OCI-LY1 (cell line): ENCODE results near the gene CDKAL1.

Source experiments
- H2AFZ ChIP-seq: fragments of 200-600 bp; sonication (generic), shearing (Covaris generic); 2 replicates; pipeline ENCODE4 v1.6.0; 2014; ENCODE audit warnings: antibody characterized with exemption, mild to moderate bottlenecking, low read length
- H3F3A ChIP-seq: fragments of 200-600 bp; sonication (generic), shearing (Covaris generic); 2 replicates; pipeline ENCODE4 v1.6.0; 2014; ENCODE audit warnings: mild to moderate bottlenecking, antibody characterized with exemption, low read length, moderate library complexity; ENCODE audit not compliant: insufficient read depth
- H3K27ac ChIP-seq: fragments of 200-600 bp; sonication (generic); 2 replicates; pipeline ENCODE4 v1.5.1; 2014; ENCODE audit warnings: low read length, mixed run types, mild to moderate bottlenecking, low read depth; ENCODE audit not compliant: poor library complexity, severe bottlenecking
- H3K27me3 ChIP-seq: fragments of 200-600 bp; sonication (generic); 2 replicates; pipeline ENCODE4 v1.6.0; 2014; ENCODE audit warnings: antibody characterized with exemption, mild to moderate bottlenecking, low read length, moderate library complexity; ENCODE audit not compliant: insufficient read depth
- H3K36me3 ChIP-seq: fragments of 200-600 bp; sonication (generic); 2 replicates; pipeline ENCODE4 v1.6.1; 2014; ENCODE audit warnings: mild to moderate bottlenecking, antibody characterized with exemption, low read length, moderate library complexity, mixed read lengths; ENCODE audit not compliant: insufficient read depth
- H3K4me1 ChIP-seq: fragments of 200-600 bp; sonication (generic); 2 replicates; pipeline ENCODE4 v1.5.1; 2014; ENCODE audit warnings: mild to moderate bottlenecking, low read length, moderate library complexity; ENCODE audit not compliant: insufficient read depth, severe bottlenecking
- H3K4me2 ChIP-seq: fragments of 200-600 bp; sonication (generic), shearing (Covaris generic); 2 replicates; pipeline ENCODE4 v1.6.1; 2014; ENCODE audit warnings: low read length
- H3K4me3 ChIP-seq: fragments of 200-600 bp; sonication (generic); 2 replicates; pipeline ENCODE4 v1.5.1; 2014; ENCODE audit warnings: low read length, low read depth, mild to moderate bottlenecking, mixed read lengths; ENCODE audit not compliant: poor library complexity, severe bottlenecking
- H3K79me2 ChIP-seq: fragments of 200-600 bp; shearing (Covaris generic); 2 replicates; pipeline ENCODE4 v1.6.1; 2016; ENCODE audit warnings: mixed run types, low read length, mixed read lengths; ENCODE audit not compliant: insufficient read depth
- H3K9ac ChIP-seq: fragments of 200-600 bp; sonication (generic), shearing (Covaris generic); 2 replicates; pipeline ENCODE4 v1.6.1; 2014; ENCODE audit warnings: mild to moderate bottlenecking, low read length, mixed read lengths
- H3K9me2 ChIP-seq: fragments of 200-600 bp; sonication (generic), shearing (Covaris generic); 2 replicates; pipeline ENCODE4 v1.6.1; 2014; ENCODE audit warnings: low read depth, mild to moderate bottlenecking, low read length, mixed read lengths
- H3K9me3 ChIP-seq: fragments of 200-600 bp; shearing (Covaris generic); 2 replicates; pipeline ENCODE4 v1.6.1; 2014; ENCODE audit warnings: low read length, mixed read lengths
- H4K20me1 ChIP-seq: fragments of 200-600 bp; sonication (generic), shearing (Covaris generic); 2 replicates; pipeline ENCODE4 v1.6.0; 2016; ENCODE audit warnings: mild to moderate bottlenecking, low read length; ENCODE audit not compliant: insufficient read depth
- EZH2 ChIP-seq: fragments of 200-600 bp; sonication (generic), shearing (Covaris generic); IDR thresholded peaks from 2 replicates; pipeline ENCODE4 v1.8.0; 2017; ENCODE audit warnings: borderline replicate concordance, mixed run types, mild to moderate bottlenecking, antibody characterized with exemption, low read length, moderate library complexity, mixed read lengths
- TF ChIP-seq, protein P1 (sequence below): fragments of 200-600 bp; sonication (generic), shearing (Covaris generic); IDR thresholded peaks from 2 replicates; pipeline ENCODE4 v1.5.1; 2017; ENCODE audit warnings: mild to moderate bottlenecking, antibody characterized with exemption, low read length, moderate library complexity, mixed read lengths

The CDKAL1 gene

DNA sequence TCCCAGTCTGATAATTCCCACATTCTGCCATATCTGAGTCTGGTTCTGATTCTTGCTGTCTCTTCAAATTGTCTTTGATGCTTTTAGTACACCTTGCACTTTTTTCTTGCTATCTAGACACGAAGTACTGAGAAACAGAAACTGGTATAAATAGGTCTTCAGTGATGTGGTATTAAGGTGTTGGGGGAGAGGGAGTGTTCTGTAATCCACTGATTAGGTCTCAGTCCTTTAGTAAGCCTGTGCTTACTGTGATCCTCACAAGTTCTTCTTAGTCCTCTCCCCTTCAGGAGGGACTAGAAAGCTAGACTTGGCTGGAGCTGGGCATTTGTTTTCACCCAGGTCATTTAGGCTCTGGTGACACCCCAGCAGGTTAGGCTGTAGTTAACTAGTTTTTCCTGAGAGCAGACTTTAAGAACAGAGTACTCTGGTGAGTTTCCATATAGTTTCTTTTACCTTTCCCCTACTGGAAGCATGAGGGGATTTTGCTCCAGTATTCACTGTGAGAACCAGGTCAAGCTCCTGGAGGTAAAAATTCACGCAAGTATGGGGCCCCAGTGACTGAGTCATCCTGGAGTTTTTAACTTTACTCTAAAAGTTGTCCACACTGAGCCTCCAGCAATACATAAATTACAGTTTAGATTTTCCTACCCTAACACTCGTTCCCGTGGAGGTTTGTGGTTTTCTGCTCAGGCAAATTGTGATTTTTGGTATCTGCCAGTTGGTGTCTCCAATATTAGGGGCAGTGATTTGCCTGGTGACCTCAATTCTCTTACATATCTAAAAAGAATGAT lies 154.6 kb downstream of the CDKAL1 start:
- no peaks in the 10 kb centered on the region for H3K36me3 ChIP-seq
- peaks cover 20% of the 10 kb centered on the region for H3K4me1 ChIP-seq
- no peaks in the 10 kb centered on the region for H3K79me2 ChIP-seq
- no peak overlapping the region for H3K4me2 ChIP-seq
- H3K4me3 ChIP-seq, result no peak overlapping the region
- H4K20me1 ChIP-seq, result no peaks in the 10 kb centered on the region
- no peak overlapping the region for H2AFZ ChIP-seq
- H3K27me3 ChIP-seq, result no peaks in the 10 kb centered on the region
- no peaks in the 10 kb centered on the region for H3K9me2 ChIP-seq
- H3K9me3 ChIP-seq, result no peaks in the 10 kb centered on the region
- H3F3A ChIP-seq, result no peaks in the 10 kb centered on the region
- H3K9ac ChIP-seq, result no peak overlapping the region
- H3K27ac ChIP-seq, result no peak overlapping the region
- TF ChIP-seq, protein P1, sequence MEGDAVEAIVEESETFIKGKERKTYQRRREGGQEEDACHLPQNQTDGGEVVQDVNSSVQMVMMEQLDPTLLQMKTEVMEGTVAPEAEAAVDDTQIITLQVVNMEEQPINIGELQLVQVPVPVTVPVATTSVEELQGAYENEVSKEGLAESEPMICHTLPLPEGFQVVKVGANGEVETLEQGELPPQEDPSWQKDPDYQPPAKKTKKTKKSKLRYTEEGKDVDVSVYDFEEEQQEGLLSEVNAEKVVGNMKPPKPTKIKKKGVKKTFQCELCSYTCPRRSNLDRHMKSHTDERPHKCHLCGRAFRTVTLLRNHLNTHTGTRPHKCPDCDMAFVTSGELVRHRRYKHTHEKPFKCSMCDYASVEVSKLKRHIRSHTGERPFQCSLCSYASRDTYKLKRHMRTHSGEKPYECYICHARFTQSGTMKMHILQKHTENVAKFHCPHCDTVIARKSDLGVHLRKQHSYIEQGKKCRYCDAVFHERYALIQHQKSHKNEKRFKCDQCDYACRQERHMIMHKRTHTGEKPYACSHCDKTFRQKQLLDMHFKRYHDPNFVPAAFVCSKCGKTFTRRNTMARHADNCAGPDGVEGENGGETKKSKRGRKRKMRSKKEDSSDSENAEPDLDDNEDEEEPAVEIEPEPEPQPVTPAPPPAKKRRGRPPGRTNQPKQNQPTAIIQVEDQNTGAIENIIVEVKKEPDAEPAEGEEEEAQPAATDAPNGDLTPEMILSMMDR, result no peak
- TF ChIP-seq EZH2, result no peak

DNA sequence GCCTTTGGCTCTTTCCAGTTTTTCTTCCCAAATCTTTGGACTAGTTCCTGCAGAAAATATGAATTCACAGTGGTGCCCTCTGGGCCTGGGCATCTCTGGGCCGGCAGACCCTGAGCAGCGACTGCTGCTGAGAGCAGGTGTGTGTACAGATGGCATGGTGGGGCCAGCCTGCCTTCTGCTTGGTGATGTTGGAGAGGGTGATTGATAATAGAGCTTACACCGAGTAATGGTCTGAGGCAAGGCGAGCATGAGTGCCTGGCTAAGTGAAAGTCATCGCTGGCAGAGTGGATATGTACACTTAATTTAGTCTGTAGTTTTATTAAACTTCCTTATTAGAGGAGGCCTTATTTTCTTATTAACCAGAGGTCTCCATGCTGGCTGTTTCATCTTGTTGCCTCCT lies 156.9 kb downstream of the CDKAL1 start:
- Histone ChIP-seq H3K4me1 (peaks cover 20% of the 10 kb centered on the region), H3K9me3 (no peaks in the 10 kb centered on the region), H3K4me2 (no peak overlapping the region), H3K4me3 (no peak overlapping the region), H3K27ac (no peak overlapping the region), H2AFZ (no peak overlapping the region), H3F3A (no peaks in the 10 kb centered on the region), H3K79me2 (no peaks in the 10 kb centered on the region), H4K20me1 (no peaks in the 10 kb centered on the region), H3K36me3 (no peaks in the 10 kb centered on the region), H3K27me3 (no peaks in the 10 kb centered on the region), H3K9me2 (no peaks in the 10 kb centered on the region), H3K9ac (no peak overlapping the region)
- TF ChIP-seq EZH2, result no peak
- TF ChIP-seq, protein P1, result no peak

DNA sequence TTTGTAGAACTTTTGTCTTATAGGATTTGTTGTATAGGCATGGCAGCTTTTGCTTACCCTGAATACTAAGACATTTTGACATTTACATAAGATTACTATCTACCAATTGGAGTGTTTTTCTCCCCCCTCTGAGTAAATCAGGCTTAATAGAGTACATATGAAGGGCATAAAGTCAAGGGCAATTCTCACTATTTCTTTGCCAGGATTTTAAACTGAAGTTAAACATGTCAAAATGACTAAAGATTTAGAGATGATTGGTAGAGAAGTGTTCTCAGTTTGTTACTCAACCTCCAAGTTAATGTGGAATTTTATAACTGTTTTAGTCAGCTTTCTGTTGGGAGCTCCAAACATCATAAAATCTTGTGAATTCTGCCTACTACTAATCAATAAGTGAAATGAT lies 157.8 kb downstream of the CDKAL1 start:
- Histone ChIP-seq H3K9ac (no peak overlapping the region), H3K27me3 (no peaks in the 10 kb centered on the region), H3K4me3 (no peak overlapping the region), H3F3A (no peaks in the 10 kb centered on the region), H3K36me3 (no peaks in the 10 kb centered on the region), H3K9me2 (no peaks in the 10 kb centered on the region), H3K79me2 (no peaks in the 10 kb centered on the region), H4K20me1 (no peaks in the 10 kb centered on the region), H3K27ac (no peak overlapping the region), H3K9me3 (no peaks in the 10 kb centered on the region), H3K4me1 (peaks cover 20% of the 10 kb centered on the region), H2AFZ (no peak overlapping the region), H3K4me2 (no peak overlapping the region)
- TF ChIP-seq, protein P1, result no peak
- no peak for TF ChIP-seq EZH2
